ENCODE data around the gene C1orf210.
A peak's percentile ranks its signal among the peaks of the same experiment; 100 is the strongest.

Gene C1orf210

DNA sequence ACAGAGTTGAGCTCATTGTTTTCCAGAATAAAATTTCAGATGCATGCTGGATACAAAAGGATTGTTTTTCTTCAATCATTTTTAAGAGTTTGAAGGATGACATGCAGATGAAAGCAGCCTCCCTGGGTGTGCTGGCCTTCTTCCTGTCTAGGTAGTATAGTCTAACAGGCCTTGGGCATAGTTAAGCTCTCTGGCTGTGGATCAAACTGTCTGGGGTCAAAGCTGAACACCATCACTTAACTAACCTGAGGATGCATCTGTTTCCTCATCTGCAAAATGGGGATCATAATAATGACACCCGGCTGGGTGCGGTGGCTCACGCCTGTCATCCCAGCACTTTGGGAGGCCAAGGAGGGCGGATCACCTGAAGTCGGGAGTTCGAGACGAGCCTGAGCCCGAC, 9.4 kb upstream of the C1orf210 start:
- no peak for DNase-seq (ENCODE audit: low read depth)
- no peak overlapping the region for H3K4me3 ChIP-seq (ENCODE audit: control insufficient read depth, low read depth, low read length)
- TF ChIP-seq CTCF (IDR thresholded peaks at IDR 0.05; ENCODE audit: control insufficient read depth, insufficient read depth, low read depth, low read length, missing control alignments), result no peak

- H3K4me3 ChIP-seq (ENCODE audit: control insufficient read depth, low read depth, low read length), result no peak overlapping the region
- DNase-seq (ENCODE audit: low read depth), result peak; percentile 18
Observed at GRCh38 chr1:43293896-43294760, 8.7 kb upstream of the C1orf210 start.

GRCh38 chr1:43293176-43293575, 7.8 kb upstream of the C1orf210 start:
- H3K4me3 ChIP-seq (ENCODE audit: control insufficient read depth, low read depth, low read length), result no peak overlapping the region
- TF ChIP-seq CTCF (IDR thresholded peaks at IDR 0.05; ENCODE audit: control insufficient read depth, insufficient read depth, low read depth, low read length, missing control alignments), result no peak
- no peak for DNase-seq (ENCODE audit: low read depth)

More at GRCh38 chr1:43293896-43294760, 8.7 kb upstream of the C1orf210 start:
- TF ChIP-seq CTCF (IDR thresholded peaks at IDR 0.05; ENCODE audit: control insufficient read depth, insufficient read depth, low read depth, low read length, missing control alignments), result no peak

DNA sequence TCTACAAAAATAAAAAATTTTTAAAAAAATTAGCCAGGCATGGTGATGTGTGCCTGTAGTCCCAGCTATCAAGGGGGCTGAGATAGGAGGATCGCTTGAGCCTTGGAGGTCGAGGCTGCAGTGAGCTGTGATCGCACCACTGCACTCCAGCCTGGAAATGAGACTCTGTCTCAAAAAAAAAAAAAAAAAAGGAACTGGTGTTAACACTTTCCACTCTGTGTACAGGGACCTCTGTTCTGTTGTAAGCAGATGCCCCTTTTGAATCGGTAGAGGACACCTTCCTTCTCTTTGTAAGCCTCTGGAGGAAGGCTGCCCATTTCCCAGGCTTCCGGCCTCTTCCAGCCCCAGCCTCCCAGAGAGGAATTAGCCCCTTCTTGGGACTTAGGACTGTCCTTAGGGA, 7.3 kb upstream of the C1orf210 start:
- DNase-seq (ENCODE audit: low read depth), result no peak
- no peak overlapping the region for H3K4me3 ChIP-seq (ENCODE audit: control insufficient read depth, low read depth, low read length)
- TF ChIP-seq CTCF (IDR thresholded peaks at IDR 0.05; ENCODE audit: control insufficient read depth, insufficient read depth, low read depth, low read length, missing control alignments), result no peak

GRCh38 chr1:43292216-43292615, 6.8 kb upstream of the C1orf210 start:
- no peak for TF ChIP-seq CTCF (IDR thresholded peaks at IDR 0.05; ENCODE audit: control insufficient read depth, insufficient read depth, low read depth, low read length, missing control alignments)
- H3K4me3 ChIP-seq (ENCODE audit: control insufficient read depth, low read depth, low read length), result no peak overlapping the region
- no peak for DNase-seq (ENCODE audit: low read depth)

GRCh38 chr1:43288785-43289706, 3.7 kb upstream of the C1orf210 start:
- no peak overlapping the region for H3K4me3 ChIP-seq (ENCODE audit: control insufficient read depth, low read depth, low read length)
- DNase-seq (ENCODE audit: low read depth), result no peak
- TF ChIP-seq CTCF (IDR thresholded peaks at IDR 0.05; ENCODE audit: control insufficient read depth, insufficient read depth, low read depth, low read length, missing control alignments), result no peak

Measured in AG09309 (cell line).